OCI-LY3 (cell line): Measurements from ENCODE around the gene STAT3.

Source experiments
- EZH2phosphoT487 ChIP-seq: fragments of 200-600 bp; shearing (Covaris generic); IDR thresholded peaks from 2 replicates; pipeline ENCODE4 v1.6.1; 2018; ENCODE audit warnings: antibody characterized with exemption, mixed run types, low read depth
- TF ChIP-seq, protein P1 (sequence below): fragments of 200-600, 300-600 bp; sonication (generic); IDR thresholded peaks from 2 replicates; pipeline ENCODE4 v1.5.1; 2014; ENCODE audit warnings: antibody characterized with exemption, low read length, low read depth

DNA sequence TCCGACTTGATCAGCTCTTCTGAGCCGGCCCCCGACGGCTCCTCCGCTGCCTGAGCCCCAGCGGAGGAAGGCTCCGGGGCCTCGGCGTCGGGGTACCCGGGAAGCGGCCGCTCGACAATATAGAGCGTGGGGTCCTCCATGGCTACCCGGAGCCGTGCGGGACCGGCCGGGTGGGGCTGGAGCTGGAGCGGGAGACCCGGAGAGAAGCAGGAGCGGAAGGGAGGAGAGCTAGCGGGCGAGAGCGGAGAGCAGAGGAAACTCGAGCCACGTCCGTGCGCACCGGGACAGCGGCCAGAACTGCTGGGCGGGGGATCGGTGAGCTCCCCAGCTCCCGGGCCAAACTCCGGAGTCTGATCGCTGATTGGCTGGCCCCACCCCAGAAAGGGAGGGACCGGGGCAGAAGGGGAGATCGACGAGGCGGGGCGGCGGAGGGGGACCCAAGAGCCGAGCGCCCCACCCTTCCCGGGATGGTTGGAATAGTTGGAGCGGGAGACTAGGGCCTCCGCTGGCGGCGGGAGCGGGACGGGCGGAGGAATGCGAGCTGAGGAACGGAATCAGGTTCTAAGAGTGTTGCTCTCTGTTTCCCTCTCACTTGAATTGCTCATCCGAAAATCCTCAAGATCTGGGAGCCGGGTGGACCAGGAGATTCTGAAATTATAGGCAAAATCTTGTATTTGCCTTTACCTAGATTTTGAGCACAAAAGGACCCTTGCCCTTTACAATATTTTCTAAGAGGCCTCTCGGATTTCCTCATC, 34.9 kb upstream of the STAT3 start, which contains the start of gene CAVIN1:
- TF ChIP-seq, protein P1, sequence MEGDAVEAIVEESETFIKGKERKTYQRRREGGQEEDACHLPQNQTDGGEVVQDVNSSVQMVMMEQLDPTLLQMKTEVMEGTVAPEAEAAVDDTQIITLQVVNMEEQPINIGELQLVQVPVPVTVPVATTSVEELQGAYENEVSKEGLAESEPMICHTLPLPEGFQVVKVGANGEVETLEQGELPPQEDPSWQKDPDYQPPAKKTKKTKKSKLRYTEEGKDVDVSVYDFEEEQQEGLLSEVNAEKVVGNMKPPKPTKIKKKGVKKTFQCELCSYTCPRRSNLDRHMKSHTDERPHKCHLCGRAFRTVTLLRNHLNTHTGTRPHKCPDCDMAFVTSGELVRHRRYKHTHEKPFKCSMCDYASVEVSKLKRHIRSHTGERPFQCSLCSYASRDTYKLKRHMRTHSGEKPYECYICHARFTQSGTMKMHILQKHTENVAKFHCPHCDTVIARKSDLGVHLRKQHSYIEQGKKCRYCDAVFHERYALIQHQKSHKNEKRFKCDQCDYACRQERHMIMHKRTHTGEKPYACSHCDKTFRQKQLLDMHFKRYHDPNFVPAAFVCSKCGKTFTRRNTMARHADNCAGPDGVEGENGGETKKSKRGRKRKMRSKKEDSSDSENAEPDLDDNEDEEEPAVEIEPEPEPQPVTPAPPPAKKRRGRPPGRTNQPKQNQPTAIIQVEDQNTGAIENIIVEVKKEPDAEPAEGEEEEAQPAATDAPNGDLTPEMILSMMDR: no peak
- TF ChIP-seq EZH2phosphoT487: no peak
